ENCODE data around the gene ARHGEF3.
"Not testable (repeated sequence)": the region's sequence is repeated elsewhere in the genome, so short reads cannot be mapped to it uniquely, and the experiment has no call there.

ARHGEF3 gene

DNA sequence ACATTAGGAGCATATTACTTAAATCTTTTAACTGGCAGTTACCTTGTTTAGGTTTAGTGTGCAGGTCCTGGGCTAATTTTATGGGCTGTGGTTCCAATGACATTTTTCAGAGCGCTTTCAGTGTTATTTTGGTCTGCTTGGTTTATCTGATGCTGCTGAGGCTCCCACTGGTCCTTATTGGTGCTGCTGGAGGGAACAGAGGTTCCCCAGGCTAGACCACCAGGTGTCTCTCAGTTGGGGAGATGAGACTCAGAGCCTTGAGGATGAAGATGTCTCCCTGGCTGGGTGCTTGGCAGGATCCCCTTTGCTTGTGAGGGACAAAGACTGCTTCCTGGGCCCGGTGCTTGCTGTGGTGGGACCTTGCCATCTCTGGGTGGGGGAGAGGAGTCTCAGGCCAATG, 90.4 kb downstream of the ARHGEF3 start:
- no peak for DNase-seq

DNA sequence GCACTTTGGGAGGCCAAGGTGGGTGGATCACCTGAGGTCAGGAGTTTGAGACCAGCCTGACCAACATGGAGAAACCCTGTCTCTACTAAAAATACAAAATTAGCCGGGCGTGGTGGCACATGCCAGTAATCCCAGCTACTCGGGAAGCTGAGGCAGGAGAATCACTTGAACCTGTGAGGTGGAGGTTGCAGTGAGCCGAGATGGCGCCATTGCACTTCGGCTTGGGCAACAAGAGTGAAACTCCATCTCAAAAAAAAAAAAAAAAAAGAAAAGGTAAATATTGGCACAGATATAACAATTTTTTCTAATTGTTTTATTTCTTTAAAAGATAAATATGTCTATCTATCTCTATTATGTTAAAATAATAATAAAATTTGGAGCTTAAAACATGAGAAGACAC, 94.3 kb downstream of the ARHGEF3 start:
- DNase-seq, result not testable (repeated sequence)

DNA sequence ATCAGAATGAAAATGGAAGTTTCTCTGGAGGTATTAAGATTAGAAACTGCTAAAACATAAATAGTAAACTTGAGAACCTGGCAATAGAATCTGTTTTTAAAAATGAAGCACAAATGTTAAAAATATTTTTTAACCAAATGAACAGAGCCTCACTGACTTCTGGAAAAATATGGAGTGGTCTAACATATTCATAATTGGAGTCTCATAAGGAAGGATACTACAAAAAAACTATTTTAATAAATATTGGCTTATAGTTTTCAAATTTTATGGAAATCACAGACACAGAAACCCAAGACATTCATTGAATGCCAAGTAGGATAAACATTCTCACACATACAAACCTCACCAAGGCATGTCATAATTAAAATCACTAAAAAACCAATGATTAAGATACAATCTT, 95.1 kb downstream of the ARHGEF3 start:
- DNase-seq, result no peak

DNA sequence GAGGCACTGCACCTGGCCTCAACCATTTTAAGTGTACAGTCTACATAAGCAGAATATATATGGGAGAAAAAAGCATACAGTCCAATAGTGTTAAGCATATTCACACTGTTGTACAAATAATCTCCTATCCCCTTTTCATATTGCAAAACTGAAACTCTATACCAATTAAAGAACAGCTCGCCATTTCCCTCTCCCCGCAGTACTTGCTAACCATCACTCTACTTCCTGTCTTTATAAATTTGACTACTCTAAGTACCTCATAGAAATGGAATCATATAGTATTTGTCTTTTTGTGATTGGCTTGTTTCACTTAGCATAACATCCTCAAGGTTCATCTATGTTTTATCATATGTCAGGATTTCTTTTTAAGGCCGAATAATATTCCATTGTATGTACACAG, 97.0 kb downstream of the ARHGEF3 start:
- DNase-seq, result no peak

DNA sequence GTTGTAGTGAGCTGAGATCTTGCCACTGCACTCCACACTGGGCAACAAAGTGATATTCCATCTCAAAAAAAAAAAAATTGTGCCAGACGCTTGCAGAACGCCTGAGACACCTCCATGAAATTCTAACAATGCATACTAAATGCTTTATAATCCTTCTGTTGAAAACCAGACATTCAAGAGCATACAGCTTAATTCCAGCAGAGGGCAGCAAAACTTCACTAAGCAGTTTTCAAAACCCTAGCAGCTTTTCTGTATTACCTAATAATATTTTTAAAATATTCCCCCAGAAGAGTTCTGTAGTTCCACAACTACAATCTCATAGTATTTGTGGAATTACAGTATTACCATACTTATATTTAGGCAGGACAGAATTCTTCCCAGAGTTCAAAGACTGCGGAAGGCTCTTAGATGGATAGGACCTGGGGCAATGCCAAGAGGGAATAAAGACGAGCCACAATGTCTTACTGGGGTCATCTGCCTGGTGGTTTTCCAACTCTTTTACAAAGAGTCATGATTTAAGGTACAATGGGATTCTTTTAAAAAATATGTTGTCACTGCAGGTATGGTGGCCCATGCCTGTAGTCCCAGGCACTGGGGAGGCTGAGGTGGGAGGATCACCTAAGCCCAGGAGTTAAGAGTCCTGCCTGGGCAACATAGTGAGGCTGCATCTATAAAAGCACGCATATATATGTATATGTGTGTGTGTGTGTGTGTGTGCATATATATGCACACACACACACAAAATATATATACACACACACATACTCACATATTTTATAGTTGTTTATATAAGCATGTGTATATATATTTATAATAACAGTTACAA, 99.0 kb downstream of the ARHGEF3 start:
- no peak for DNase-seq

DNA sequence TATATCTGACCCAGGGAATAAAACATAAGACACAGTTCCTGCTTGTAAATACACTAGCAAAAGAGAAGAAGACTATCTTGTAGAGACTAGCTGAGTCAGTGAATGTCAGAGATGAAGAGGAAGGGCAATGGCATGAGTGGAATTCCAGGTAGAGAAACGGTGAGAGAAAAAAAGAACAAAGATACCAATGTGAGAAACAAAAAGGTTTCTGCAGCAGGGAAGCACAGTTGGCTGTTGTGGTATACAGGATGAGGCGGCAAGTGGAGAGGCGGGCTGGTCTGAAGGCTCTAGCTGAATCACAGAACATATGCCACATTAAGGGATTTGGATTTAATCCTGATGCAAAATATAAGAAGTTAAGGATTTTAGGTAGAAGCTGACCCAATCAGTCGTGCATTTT, 101.6 kb downstream of the ARHGEF3 start:
- no peak for DNase-seq

DNA sequence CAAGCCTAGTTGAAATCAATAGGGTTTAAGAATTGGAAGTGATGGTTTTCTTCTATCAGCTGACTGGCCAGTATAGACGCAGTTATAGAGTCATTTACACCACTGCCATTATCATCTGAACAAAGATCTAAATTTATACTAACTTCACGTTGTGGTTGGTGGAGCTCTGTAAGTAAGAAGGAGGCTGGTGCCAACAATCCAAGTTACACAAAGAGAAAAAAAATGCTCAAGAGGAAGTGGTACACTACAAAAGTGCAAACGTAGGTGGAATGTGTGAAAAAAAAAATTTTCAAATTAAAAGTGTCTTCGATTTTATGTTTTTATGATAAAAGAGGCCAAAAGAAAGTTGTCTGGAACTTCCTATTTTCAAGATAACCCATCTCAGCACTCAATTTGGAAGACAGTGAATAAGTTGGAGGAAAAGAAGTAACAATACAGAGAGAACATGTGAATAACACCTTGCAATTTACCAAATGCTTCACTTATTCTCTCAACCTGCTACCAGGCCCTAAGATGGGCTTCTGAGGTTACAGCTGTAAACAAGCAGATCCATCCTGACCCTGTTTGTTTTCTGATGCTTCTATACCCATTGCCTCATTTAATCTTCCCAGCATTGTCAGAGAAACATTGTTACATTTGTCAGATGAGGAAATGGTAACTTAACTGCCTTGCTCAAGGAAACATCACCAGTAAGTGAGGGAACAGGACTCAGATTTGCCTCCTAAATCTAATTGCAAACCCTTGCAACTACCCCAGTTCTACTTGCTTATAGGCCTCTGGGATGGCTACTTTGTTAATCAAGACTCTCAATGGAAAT, 106.7 kb downstream of the ARHGEF3 start:
- no peak for DNase-seq

DNA sequence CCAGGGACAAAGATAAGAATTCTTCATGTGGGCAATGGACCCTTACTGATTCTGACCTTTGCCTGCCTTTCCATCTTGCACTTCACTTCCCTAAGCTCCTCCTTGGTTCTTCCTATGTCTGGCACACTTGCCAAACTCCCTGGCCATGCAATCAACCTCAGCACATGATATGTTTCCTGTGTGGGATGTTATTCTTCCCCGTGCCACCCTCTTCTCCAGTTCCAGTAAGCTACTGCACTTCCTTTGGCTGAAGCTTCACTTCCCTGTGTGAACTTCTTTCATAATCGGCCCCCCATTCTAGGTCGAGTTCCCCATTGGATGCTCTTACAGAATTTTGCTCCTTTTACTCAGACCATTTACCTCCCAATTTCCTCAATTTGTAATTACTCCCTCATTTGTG, 108.0 kb downstream of the ARHGEF3 start:
- no peak for DNase-seq

DNA sequence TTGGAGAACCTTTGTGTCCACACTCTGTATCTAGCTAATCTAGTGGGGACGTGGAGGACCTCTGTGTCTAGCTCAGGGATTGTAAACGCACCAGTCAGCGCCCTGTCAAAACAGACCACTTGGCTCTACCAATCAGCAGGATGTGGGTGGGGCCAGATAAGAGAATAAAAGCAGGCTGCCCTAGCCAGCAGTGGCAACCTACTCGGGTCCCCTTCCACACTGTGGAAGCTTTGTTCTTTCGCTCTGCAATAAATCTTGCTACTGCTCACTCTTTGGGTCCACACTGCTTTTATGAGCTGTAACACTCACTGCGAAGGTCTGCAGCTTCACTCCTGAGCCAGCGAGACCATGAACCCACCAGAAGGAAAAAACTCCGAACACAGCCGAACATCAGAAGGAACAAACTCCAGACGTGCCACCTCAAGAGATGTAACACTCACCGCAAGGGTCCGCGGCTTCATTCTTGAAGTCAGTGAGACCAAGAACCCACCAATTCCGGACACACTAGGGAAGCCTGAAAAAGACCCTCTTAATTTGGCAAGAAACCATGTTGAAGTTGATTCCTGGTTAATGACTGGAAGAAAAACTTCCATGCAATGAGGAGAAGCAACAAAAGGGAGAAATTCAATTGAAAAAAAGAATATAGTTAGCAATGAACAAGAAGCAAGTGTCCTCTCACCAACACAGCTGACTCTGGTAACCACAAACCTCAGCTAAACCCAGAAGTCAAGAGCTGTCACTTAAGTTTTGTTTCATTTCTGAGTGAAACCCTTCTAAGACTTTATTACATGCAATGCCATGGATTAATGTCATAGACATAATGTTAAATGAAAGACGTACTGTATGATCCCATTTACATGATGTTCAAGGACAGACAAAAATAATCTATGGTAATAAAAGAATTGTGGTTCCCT, 109.0 kb downstream of the ARHGEF3 start:
- DNase-seq, result not testable (repeated sequence)

DNA sequence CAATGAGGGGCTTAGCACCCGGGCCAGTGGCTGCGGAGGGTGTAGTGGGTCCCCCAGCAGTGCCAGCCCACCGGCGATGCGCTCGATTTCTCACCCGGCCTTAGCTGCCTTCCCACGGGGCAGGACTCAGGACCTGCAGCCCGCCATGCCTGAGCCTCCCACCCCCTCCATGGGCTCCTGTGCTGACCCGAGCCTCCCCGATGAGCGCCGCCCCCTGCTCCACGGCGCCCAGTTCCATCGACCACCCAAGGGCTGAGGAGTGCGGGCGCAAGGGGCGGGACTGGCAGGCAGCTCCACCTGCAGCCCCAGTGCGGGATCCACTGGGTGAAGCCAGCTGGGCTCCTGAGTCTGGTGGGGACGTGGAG, 109.8 kb downstream of the ARHGEF3 start:
- not testable (repeated sequence) for DNase-seq

DNA sequence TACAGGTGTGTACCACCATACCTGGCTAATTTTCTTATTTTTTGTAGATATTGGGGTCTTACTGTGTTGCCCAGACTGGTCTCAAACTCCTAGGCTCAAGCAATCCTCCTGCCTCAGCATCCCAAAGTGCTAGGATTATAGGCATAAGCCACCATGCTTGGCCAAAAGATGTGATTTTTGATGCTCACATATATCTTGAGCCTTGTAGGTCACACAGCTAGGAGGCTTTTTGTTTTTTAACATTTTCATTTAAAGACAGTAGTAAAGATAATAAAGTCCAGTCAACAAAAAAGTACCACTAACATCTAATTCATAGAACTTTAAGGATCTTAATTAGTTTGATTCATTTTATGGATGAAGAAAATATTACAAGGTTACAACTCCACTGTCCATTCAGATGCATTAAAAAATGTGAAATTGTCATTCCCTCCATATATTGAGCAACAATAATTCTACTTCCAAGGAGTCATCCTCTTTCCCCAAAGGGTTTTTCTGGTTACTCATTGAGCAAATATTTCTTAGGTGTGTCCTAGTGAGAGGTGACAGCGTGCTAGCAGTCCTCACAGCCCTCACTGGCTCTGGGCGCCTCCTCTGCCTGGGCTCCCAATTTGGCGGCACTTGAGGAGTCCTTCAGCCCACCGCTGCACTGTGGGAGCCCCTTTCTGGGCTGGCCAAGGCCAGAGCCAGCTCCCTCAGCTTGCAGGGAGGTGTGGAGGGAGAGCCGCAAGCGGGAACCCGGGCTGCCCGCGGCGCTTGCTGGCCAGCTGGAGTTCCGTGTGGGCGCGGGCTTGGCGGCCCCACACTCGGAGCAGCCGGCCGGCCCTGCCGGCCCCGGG, 110.4 kb downstream of the ARHGEF3 start:
- DNase-seq, result no peak

DNA sequence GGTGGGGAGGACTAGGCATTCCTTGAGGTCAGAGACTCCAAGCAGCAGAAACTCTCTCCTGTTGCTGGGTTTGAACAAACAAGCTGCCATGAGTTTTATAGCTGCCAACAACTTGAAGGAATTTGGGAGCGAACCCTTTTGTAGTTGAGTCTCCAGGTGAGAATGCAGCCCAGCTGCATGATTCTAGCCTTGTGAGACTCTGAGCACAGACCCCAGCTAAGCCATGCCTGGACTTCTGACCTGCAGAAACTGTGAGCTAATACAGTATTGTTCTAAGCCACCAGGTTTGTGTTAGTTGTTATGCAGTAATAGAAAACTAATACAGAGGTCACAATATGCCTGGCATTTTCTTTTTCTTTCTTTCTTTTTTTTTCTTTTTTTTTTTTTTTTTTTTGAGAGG, 112.4 kb downstream of the ARHGEF3 start:
- DNase-seq, result no peak

DNA sequence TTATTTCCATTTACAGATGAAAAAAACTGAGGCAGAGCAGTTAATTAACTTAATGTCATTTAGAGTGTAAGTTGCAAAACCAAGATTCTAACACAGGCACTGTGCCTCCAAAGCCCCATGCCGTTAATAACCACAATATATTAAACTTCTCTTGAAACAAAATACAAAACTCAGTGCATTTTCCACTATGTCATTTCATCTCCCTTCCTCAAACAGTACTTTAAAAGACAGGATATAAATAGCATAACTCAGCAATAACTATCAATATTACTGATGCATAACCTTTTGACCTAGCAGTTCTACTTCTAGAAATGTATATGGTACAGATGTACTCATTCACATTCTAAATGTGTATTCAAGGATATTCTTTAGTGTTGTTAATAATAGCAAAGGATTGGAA, 113.6 kb downstream of the ARHGEF3 start:
- DNase-seq, result no peak

DNA sequence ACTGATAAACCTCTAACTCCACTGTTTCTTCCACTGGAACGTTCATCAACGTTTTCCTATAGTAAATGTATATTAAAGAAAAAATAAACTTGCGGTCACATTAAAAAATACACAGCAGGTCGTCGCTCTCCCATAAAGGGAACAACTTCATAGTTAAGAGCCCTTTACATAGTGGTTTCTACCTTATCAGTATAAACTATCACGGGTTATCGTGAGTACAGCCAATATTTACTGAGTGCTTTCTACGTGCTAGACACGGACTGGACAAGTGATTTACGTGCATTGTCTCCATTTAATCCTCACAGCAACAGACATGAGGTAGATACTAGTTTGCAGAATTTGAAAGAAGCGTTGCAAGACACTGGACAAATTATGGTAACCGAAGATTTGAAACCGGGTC, 117.7 kb downstream of the ARHGEF3 start:
- DNase-seq, result no peak

DNA sequence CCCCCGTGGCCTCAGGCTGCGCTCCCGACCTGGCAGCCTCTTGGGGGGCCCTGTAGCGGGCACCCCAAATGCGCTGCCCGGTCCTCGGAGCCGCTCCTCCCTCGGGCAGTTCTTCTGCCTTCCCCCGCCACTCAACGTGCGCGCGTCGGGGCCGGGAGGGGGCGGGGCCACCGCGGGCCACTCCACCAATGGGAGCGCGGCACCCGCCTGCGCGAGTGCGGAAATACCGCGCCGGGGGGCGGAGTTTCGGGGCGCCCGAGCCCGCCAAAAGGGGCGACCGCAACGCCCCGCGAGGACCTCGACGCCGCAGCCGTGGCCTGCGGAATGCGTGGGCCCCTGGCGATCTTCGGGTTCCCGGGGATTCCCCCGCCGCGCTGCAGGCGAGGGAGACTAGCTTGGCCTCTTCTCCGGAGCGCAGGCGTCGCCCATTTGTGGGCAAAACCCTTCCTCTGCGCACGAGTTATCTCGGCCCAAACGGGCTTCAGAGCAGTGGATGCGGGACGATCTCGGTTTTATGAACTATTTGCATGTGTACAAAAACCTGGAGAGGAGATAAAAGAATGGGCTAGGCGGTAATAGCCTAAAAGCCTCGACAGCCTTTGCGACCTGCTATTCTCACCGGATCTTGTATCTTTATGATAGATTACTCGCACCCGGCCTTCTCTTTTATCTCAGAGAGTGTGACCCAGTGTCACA, 118.5 kb downstream of the ARHGEF3 start, which contains the start of gene TASOR:
TSS of gene TASOR (minus strand) at position 144 of the 696 bp plus-strand sequence. CDS start 259 bp downstream, outside the sequence.
- no peak for DNase-seq

DNA sequence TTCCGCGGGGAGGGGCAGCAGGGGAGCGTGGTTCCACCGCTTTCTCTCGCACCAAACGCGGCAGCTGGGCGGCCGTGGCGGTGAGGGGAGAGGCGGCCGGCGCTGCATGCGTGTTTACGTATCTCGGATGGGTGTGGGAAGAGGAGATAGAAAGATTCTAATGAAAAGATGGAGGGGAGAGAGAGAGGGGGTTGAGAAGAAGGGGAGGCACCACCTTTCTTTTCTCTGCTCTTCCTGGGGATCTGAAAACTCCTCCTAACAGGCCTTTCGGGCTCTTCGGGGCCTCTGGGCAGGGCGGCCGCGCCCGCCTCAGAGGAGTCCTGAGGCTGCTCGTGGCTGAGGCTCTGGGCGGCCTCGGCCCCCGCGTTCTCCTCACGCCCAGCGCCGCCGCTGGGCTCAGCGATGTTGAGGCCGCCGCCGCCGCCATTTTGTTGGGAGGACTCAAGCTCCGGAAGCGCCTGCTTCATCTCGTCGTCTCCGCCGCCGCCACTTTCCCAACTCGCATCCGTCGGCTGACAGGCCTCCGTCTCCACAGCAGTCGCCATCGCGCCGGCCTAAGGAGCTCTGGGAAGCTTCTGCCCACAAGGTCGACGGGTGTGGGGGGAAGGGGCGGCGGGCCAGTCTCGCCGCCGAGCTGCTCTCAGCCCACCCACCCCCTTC, 119.2 kb downstream of the ARHGEF3 start:
- peak; percentile 11 for DNase-seq

DNA sequence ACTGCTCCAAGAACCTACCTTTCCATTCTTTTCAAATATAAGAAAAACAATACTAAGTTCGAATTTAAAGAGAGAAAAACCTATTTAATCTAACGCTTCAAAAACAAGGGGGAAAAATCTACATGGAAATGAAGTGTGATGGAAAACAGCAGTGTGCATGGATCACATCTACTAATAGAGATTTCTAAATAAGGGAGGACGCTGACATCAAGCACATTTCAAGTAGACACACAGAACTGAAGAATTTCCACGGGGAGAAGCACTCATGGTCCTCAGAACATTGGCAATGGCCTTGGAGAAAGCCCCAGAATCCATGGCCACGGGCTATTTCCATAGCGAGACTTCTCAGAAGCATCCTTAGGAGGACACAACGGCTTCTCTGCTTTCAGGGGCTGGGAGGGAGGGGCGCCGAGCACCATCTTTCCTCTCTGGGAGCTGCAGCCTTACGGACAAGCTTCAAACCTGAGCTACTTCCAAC, 119.7 kb downstream of the ARHGEF3 start:
- DNase-seq, result no peak

DNA sequence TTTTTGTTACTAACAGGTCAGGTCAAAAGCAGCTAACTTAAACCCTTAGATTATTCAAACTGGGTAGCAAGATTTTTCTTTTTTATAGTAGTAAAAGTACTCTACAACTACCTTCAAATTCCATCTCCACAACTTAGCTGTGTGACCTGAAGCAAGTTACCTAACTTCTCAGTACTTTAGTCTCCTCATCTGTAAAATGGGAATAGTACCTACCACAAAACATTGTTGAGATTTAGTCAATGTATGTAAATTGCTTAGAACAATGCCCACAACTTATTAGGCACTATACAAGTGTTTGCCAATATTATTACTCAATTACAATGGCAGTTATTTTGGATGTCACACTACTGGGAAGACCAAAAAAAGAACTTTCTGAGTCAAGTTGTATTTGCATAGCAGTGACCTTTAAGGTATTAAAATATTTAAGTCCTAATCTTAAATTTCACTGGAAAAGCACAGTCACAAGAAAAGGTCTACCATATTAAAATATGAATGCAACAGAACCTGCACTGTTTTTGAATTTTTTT, 121.6 kb downstream of the ARHGEF3 start:
- DNase-seq, result no peak
